Ovary (tissue), 3 donors: ENCODE results near the gene KDM5C.

Experiments
- POLR2A ChIP-seq: fragments of 450-650 bp; IDR thresholded peaks from one replicate; pipeline ENCODE4 v1.6.1; 2017; ENCODE audit warnings: antibody characterized with exemption, mild to moderate bottlenecking, moderate library complexity
- TF ChIP-seq, protein P1 (sequence below), 3 donors: fragments of 450-650 bp in 2 of 3; fragments of 200-600 bp in 1 of 3; IDR thresholded peaks; one replicate each; pipeline versions ENCODE4 v1.5.1 to v1.8.0; 2016 to 2022; ENCODE audit warnings: antibody characterized with exemption in 3 of 3, mild to moderate bottlenecking in 1 of 3
- donor health status: DM: no; HTN: no; CAD: no.

GRCh38 chrX:53223955-53224859 lies 800 bp downstream of the KDM5C start:
- TF ChIP-seq POLR2A: no peak
- TF ChIP-seq, protein P1, sequence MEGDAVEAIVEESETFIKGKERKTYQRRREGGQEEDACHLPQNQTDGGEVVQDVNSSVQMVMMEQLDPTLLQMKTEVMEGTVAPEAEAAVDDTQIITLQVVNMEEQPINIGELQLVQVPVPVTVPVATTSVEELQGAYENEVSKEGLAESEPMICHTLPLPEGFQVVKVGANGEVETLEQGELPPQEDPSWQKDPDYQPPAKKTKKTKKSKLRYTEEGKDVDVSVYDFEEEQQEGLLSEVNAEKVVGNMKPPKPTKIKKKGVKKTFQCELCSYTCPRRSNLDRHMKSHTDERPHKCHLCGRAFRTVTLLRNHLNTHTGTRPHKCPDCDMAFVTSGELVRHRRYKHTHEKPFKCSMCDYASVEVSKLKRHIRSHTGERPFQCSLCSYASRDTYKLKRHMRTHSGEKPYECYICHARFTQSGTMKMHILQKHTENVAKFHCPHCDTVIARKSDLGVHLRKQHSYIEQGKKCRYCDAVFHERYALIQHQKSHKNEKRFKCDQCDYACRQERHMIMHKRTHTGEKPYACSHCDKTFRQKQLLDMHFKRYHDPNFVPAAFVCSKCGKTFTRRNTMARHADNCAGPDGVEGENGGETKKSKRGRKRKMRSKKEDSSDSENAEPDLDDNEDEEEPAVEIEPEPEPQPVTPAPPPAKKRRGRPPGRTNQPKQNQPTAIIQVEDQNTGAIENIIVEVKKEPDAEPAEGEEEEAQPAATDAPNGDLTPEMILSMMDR (IDR thresholded peaks at IDR 0.05): no peak
